Colonic mucosa (tissue), 4 donors: ENCODE data around the gene DUOX2. TPM values are rescaled to one million over a fixed set of nuclear protein-coding genes. Genes with fewer than 3 reads are reported as not detected.
A peak's percentile ranks its signal among the peaks of the same experiment; 100 is the strongest.

ENCODE experiments used
- DNase-seq: peaks from one replicate; pipeline ENCODE4 v3.0.0-alpha.2; 2020
- H3K27ac ChIP-seq: fragments of 200-600 bp; one replicate; pipeline ENCODE4 v1.8.0; 2021
- H3K27me3 ChIP-seq: fragments of 200-600 bp; one replicate; pipeline ENCODE4 v1.8.0; 2021
- H3K36me3 ChIP-seq: fragments of 200-600 bp; one replicate; pipeline ENCODE4 v1.8.0; 2021
- H3K4me1 ChIP-seq: fragments of 200-600 bp; one replicate; pipeline ENCODE4 v1.8.0; 2021; ENCODE audit warnings: mild to moderate bottlenecking
- H3K4me3 ChIP-seq: fragments of 200-600 bp; one replicate; pipeline ENCODE4 v1.8.0; 2021
- H3K9ac ChIP-seq, 2 donors: one replicate each; pipeline ENCODE4 v1.7.0; 2013; ENCODE audit warnings: control low read depth in 2 of 2, low read depth in 2 of 2, low read length in 2 of 2
- H3K9me3 ChIP-seq: fragments of 200-600 bp; one replicate; pipeline ENCODE4 v1.8.0; 2021
- CTCF ChIP-seq: fragments of 200-600 bp; IDR thresholded peaks from one replicate; pipeline ENCODE4 v1.8.0; 2022; ENCODE audit warnings: antibody characterized with exemption, mild to moderate bottlenecking
- intact Hi-C: fragments of 100-400 bp; cut with DNase I; formaldehyde crosslinking; loops from one replicate; pipeline ENCODE4 v1.14.1; 2022
- total RNA-seq, 2 donors: library from RNA; stranded (reverse); fragmentation: NEBNext Ultra II Directional in 1 of 2; extraction: Animal tissue kit (Norgen Biotek cat#: 25700) in 1 of 2; gene quantifications; one replicate each; pipeline ENCODE4 v1.2.1, GENCODE V29; 2021
- donor health status: healthy.
- donor health status: DM: no; HTN: no; CAD: no.
- donor health status: DM: no; HTN: no; CAD: no.

Gene DUOX2
- 100 to 1,000 TPM in 1 of 2 donors, 10 to 100 TPM in 1; 40.0 to 111 TPM for total RNA-seq

- Histone ChIP-seq H3K4me1 (peaks cover 3% of the 10 kb centered on the region), H3K36me3 (no peaks in the 10 kb centered on the region), H3K9ac (no peak within 1 kb of the TSS), H3K4me3 (peak within 1 kb of the TSS; percentile 48), H3K27ac (no peak within 1 kb of the TSS), H3K9me3 (no peaks in the 10 kb centered on the region), H3K27me3 (peaks cover 57% of the 10 kb centered on the region)
- no peak for TF ChIP-seq CTCF
- peak; percentile 39 for DNase-seq
- intact Hi-C loops, result no loop called here
Measured at GRCh38 chr15:45114076-45114750, at the start of gene DUOX2, which contains the start of gene DUOXA2. DUOX2 (minus strand) TSS chr15:45114172; CDS start chr15:45113411, 761 bp downstream. DUOXA2 (plus strand) TSS chr15:45114326; CDS start chr15:45114606, 280 bp downstream.

- TF ChIP-seq CTCF, result no peak
- DNase-seq, result no peak
- H3K9me3 ChIP-seq, result no peaks in the 10 kb centered on the region
- intact Hi-C loops, result loop anchor here (10.0 kb wide), 1 partner anchor 231 kb away; no protein-coding TSS in a partner anchor
- no peaks in the 10 kb centered on the region for H3K4me1 ChIP-seq
- no peaks in the 10 kb centered on the region for H3K36me3 ChIP-seq
- no peak overlapping the region for H3K27ac ChIP-seq
- no peak overlapping the region for H3K9ac ChIP-seq
- no peak overlapping the region for H3K4me3 ChIP-seq
- H3K27me3 ChIP-seq, result no peaks in the 10 kb centered on the region
Measured at GRCh38 chr15:45163508-45163856, 49.5 kb upstream of the DUOX2 start.

GRCh38 chr15:45162771-45163507, 49.0 kb upstream of the DUOX2 start:
- TF ChIP-seq CTCF, result peak; percentile 80
- no peaks in the 10 kb centered on the region for H3K27me3 ChIP-seq
- DNase-seq, result peak; percentile 83
- no peaks in the 10 kb centered on the region for H3K36me3 ChIP-seq
- H3K9me3 ChIP-seq, result no peaks in the 10 kb centered on the region
- intact Hi-C loops, result loop anchor here (10.0 kb wide), 1 partner anchor 232 kb away; no protein-coding TSS in a partner anchor
- no peaks in the 10 kb centered on the region for H3K4me1 ChIP-seq
- no peak overlapping the region for H3K4me3 ChIP-seq
- no peak overlapping the region for H3K27ac ChIP-seq
- H3K9ac ChIP-seq, result no peak overlapping the region

- DNase-seq, result no peak
- no peak overlapping the region for H3K27ac ChIP-seq
- H3K4me1 ChIP-seq, result no peaks in the 10 kb centered on the region
- no peak overlapping the region for H3K9ac ChIP-seq
- no peak for TF ChIP-seq CTCF
- no peaks in the 10 kb centered on the region for H3K36me3 ChIP-seq
- intact Hi-C loops, result loop anchor here (10.0 kb wide), 1 partner anchor 233 kb away; no protein-coding TSS in a partner anchor
- H3K9me3 ChIP-seq, result no peaks in the 10 kb centered on the region
- H3K27me3 ChIP-seq, result no peaks in the 10 kb centered on the region
- no peak overlapping the region for H3K4me3 ChIP-seq
Measured at GRCh38 chr15:45161666-45162065, 47.7 kb upstream of the DUOX2 start.

- Histone ChIP-seq H3K27ac (no peak overlapping the region), H3K4me1 (no peaks in the 10 kb centered on the region), H3K36me3 (no peaks in the 10 kb centered on the region), H3K9ac (no peak overlapping the region), H3K9me3 (no peaks in the 10 kb centered on the region), H3K27me3 (no peaks in the 10 kb centered on the region), H3K4me3 (no peak overlapping the region)
- no peak for TF ChIP-seq CTCF
- DNase-seq, result no peak
- intact Hi-C loops, result no loop called here
Measured at GRCh38 chr15:45157974-45158373, 44.0 kb upstream of the DUOX2 start.
